GM12878 (cell line): ENCODE data around the gene ITSN2. TPM values are rescaled to one million over a fixed set of nuclear protein-coding genes. Genes with fewer than 3 reads are reported as not detected.
A peak's percentile ranks its signal among the peaks of the same experiment; 100 is the strongest.

Experiments used
- ATAC-seq: fragments of 200-7000 bp; cut with Tn5 transposase; 3 replicates; pipeline ENCODE4 v1.9.1; 2020; ENCODE audit warnings: mild to moderate bottlenecking, moderate library complexity
- BruUV-seq: library from RNA; stranded (reverse); fragments of 400-500 nt; replicated peaks from 2 replicates; lab custom pipeline; 2021; lab: Mats Ljungman, UMichigan
- CTCF ChIA-PET: fragments of 300-600 bp; sonication (Branson Sonifier 250); formaldehyde crosslinking; extraction: SDS; loops from one replicate; lab custom pipeline; 2021; ENCODE audit warnings: inconsistent platforms; lab: Yijun Ruan, JAX
- POLR2A ChIA-PET: fragments of 350-600 bp; formaldehyde crosslinking; extraction: SDS; loops from one replicate; lab custom pipeline; 2021; ENCODE audit warnings: inconsistent platforms; lab: Charles Lee
- RAD21 ChIA-PET: fragments of 300-600 bp; sonication (Branson Sonifier 250); formaldehyde crosslinking; loops from one replicate; lab custom pipeline; 2023; ENCODE audit warnings: antibody characterized with exemption; ENCODE audit not compliant: unreplicated experiment; lab: Charles Lee
- SMC1A ChIA-PET: fragments of 300-600 bp; sonication (Branson Sonifier 250); formaldehyde crosslinking; loops from one replicate; lab custom pipeline; 2023; ENCODE audit not compliant: unreplicated experiment, uncharacterized antibody; lab: Charles Lee
- DNase-seq: peaks from one replicate; pipeline ENCODE4 v3.0.0-alpha.2; 2011; ENCODE audit warnings: low read depth, low spot score
- FAIRE-seq: peaks from 3 replicates; lab custom pipeline; 2011; peaks lifted over from hg19 to GRCh38; lab: Jason Lieb, UNC
- H2AFZ ChIP-seq: 2 replicates; pipeline ENCODE4 v1.6.0; 2011; ENCODE audit warnings: low read depth, low read length, control low read depth; ENCODE audit not compliant: control insufficient read depth
- H3K27ac ChIP-seq: 2 replicates; pipeline ENCODE4 v1.5.1; 2011; ENCODE audit warnings: control low read depth; ENCODE audit not compliant: control insufficient read depth, insufficient read depth
- H3K27me3 ChIP-seq, 2 experiments: replicated peaks in 1 of 2; 2 replicates each; pipeline versions ENCODE4 v1.6.0 to v1.6.1; 2011; ENCODE audit warnings: low read length in 1 of 2; ENCODE audit not compliant: control insufficient read depth in 2 of 2, insufficient read depth in 2 of 2
- H3K36me3 ChIP-seq, 2 experiments: 2 replicates each; pipeline ENCODE4 v1.5.1; 2011; ENCODE audit warnings: low read length in 1 of 2; ENCODE audit not compliant: control insufficient read depth in 2 of 2, insufficient read depth in 2 of 2
- H3K4me1 ChIP-seq: 2 replicates; pipeline ENCODE4 v1.6.1; 2011; ENCODE audit warnings: mild to moderate bottlenecking, low read length, moderate library complexity, mixed read lengths; ENCODE audit not compliant: control insufficient read depth, insufficient read depth
- H3K4me2 ChIP-seq: 2 replicates; pipeline ENCODE4 v1.6.0; 2011; ENCODE audit warnings: control low read depth; ENCODE audit not compliant: control insufficient read depth, insufficient read depth
- H3K4me3 ChIP-seq: fragments of 200-600 bp; sonication (generic); 2 replicates; pipeline ENCODE4 v1.5.1; 2016
- H3K79me2 ChIP-seq: 2 replicates; pipeline ENCODE4 v1.6.0; 2011; ENCODE audit warnings: low read length; ENCODE audit not compliant: control insufficient read depth, insufficient read depth
- H3K9ac ChIP-seq: 2 replicates; pipeline ENCODE4 v1.8.0; 2011; ENCODE audit warnings: low read length, control low read depth, mixed read lengths; ENCODE audit not compliant: control insufficient read depth, insufficient read depth
- H3K9me3 ChIP-seq: replicated peaks from 3 replicates; pipeline ENCODE4 v1.5.1; 2011; ENCODE audit warnings: mild to moderate bottlenecking, low read length; ENCODE audit not compliant: control insufficient read depth, insufficient read depth
- H4K20me1 ChIP-seq: 2 replicates; pipeline ENCODE4 v1.6.0; 2011; ENCODE audit not compliant: control insufficient read depth, insufficient read depth
- BMI1 ChIP-seq: fragments of 450-650 bp; IDR thresholded peaks from 2 replicates; pipeline ENCODE4 v1.6.1; 2016; ENCODE audit warnings: mild to moderate bottlenecking, moderate library complexity, borderline replicate concordance
- CEBPB ChIP-seq, 2 experiments: fragments of 150-350 bp in 1 of 2; IDR thresholded peaks; 2 replicates each; pipeline ENCODE4 v1.6.1; 2012 to 2014; ENCODE audit warnings: low read depth in 2 of 2, low read length in 2 of 2, borderline replicate concordance in 1 of 2, inconsistent platforms in 1 of 2
- CREM ChIP-seq: IDR thresholded peaks from 2 replicates; pipeline ENCODE4 v1.6.1; 2014; ENCODE audit warnings: antibody characterized with exemption, low read depth
- ESRRA ChIP-seq: IDR thresholded peaks from 2 replicates; pipeline ENCODE4 v1.6.1; 2012; ENCODE audit warnings: mild to moderate bottlenecking, low read length, improper control_type of control experiment
- EZH2 ChIP-seq: IDR thresholded peaks from 2 replicates; pipeline ENCODE4 v1.6.1; 2012; ENCODE audit warnings: low read depth, mild to moderate bottlenecking, control low read depth, inconsistent platforms, low read length, borderline replicate concordance; ENCODE audit not compliant: control insufficient read depth
- HDAC2 ChIP-seq: fragments of 200-600 bp; sonication (generic); IDR thresholded peaks from 2 replicates; pipeline ENCODE4 v1.6.1; 2017
- IRF4 ChIP-seq: IDR thresholded peaks from 2 replicates; pipeline ENCODE4 v1.6.1; 2011; ENCODE audit warnings: low read depth, low read length
- KLF5 ChIP-seq: fragments of 450-650 bp; IDR thresholded peaks from 2 replicates; pipeline ENCODE4 v1.6.1; 2014; ENCODE audit warnings: mild to moderate bottlenecking; ENCODE audit not compliant: partially characterized antibody
- MEF2B ChIP-seq: fragments of 450-650 bp; IDR thresholded peaks from 2 replicates; pipeline ENCODE4 v1.6.1; 2018; ENCODE audit warnings: mild to moderate bottlenecking, moderate library complexity; ENCODE audit not compliant: partially characterized antibody, poor library complexity, severe bottlenecking
- NFIC ChIP-seq: IDR thresholded peaks from 2 replicates; pipeline ENCODE4 v1.6.1; 2012; ENCODE audit warnings: low read depth, mild to moderate bottlenecking, inconsistent platforms, low read length, moderate library complexity
- REST ChIP-seq: IDR thresholded peaks from 2 replicates; pipeline ENCODE4 v1.6.1; 2012; ENCODE audit warnings: mild to moderate bottlenecking, low read depth, low read length
- SMAD5 ChIP-seq: IDR thresholded peaks from 2 replicates; pipeline ENCODE4 v1.6.1; 2016; ENCODE audit warnings: antibody characterized with exemption, low read depth
- SP1 ChIP-seq: IDR thresholded peaks from one replicate; pipeline ENCODE4 v1.6.1; 2011; ENCODE audit warnings: low read depth, low read length
- TAF1 ChIP-seq: IDR thresholded peaks from 2 replicates; pipeline ENCODE4 v1.6.1; 2011; ENCODE audit warnings: mild to moderate bottlenecking, low read depth, low read length, borderline replicate concordance
- YBX1 ChIP-seq: fragments of 450-650 bp; IDR thresholded peaks from 2 replicates; pipeline ENCODE4 v1.6.1; 2016; ENCODE audit warnings: antibody characterized with exemption
- ZBTB11 ChIP-seq: fragments of 450-650 bp; formaldehyde crosslinking; IDR thresholded peaks from 2 replicates; pipeline ENCODE4 v1.5.0; 2022; ENCODE audit warnings: mild to moderate bottlenecking, missing genetic modification characterization
- ZZZ3 ChIP-seq: IDR thresholded peaks from 2 replicates; pipeline ENCODE4 v1.6.1; 2011; ENCODE audit warnings: low read depth; ENCODE audit not compliant: control insufficient read depth, insufficient read length
- in situ Hi-C: fragments of 300-500 bp; cut with MboI; formaldehyde crosslinking; loops from 9 replicates; pipeline ENCODE4 v1.14.3; 2018; ENCODE audit warnings: mixed read lengths
- intact Hi-C: fragments of 100-400 bp; cut with micrococcal nuclease; formaldehyde crosslinking; loops from one replicate; pipeline ENCODE4 v1.14.2; 2022; ENCODE audit not compliant: unreplicated experiment
- polyA plus RNA-seq, 11 experiments: library from polyadenylated mRNA; depleted of rRNA in 4 of 11; unstranded in 6 of 11; stranded (reverse) in 5 of 11; fragments of >200 nt; fragmentation: Nextera tagmentation in 4 of 11; fragmentation: Illumina TruSeq in 1 of 11; extraction: Ambion mirVana in 4 of 11; extraction: Trizol in 1 of 11; gene quantifications; 1 replicate in 1 of 11; 2 replicates in 10 of 11; pipeline versions ENCODE4 v1.2.1 to v1.2.3, GENCODE V29; 2011 to 2016; ENCODE audit warnings: inconsistent platforms in 2 of 11, missing spikeins in 2 of 11, low read depth in 1 of 11
- total RNA-seq, 4 experiments: library from RNA; depleted of rRNA in 3 of 4; stranded (reverse); fragments of >200 nt in 3 of 4; fragmentation: Illumina TruSeq in 1 of 4; extraction: Trizol in 1 of 4; gene quantifications; 2 replicates each; pipeline versions ENCODE4 v1.2.1 to v1.2.3, GENCODE V29; 2013 to 2021

ITSN2 gene
- total and polyA plus RNA-seq, 10 of the 15 experiments (the other 5 are each of a cell fraction or from before 2014, with no cell fraction given): 20.5 to 80.0 (median 54.7) TPM

GRCh38 chr2:24353364-24353763 lies 7.0 kb downstream of the ITSN2 start (continued):
- TF ChIP-seq REST: no peak
- no peak for TF ChIP-seq EZH2
- no peak for TF ChIP-seq IRF4
- TF ChIP-seq CEBPB (IDR thresholded peaks at IDR 0.05; ENCODE audit: borderline replicate concordance in 1 of 2, low read depth in 2 of 2, low read length in 2 of 2): no peak
- TF ChIP-seq ZZZ3: no peak
- no peak for TF ChIP-seq SP1

GRCh38 chr2:24352664-24353063 lies 7.7 kb downstream of the ITSN2 start:
- Histone ChIP-seq H3K27ac (peak overlapping the region; percentile 20; the same call in 1 of the 2 replicates), H3K27me3 (no peaks in the 10 kb centered on the region), H3K4me3 (no peak overlapping the region; the same call in 1 of the 2 replicates), H3K4me2 (peak overlapping the region; percentile 47; the same call in 1 of the 2 replicates), H4K20me1 (no peaks in the 10 kb centered on the region), H3K36me3 (no peaks in the 10 kb centered on the region), H3K9me3 (no peaks in the 10 kb centered on the region), H3K4me1 (peaks cover 29% of the 10 kb centered on the region), H3K9ac (no peak overlapping the region), H3K79me2 (peaks cover 97% of the 10 kb centered on the region), H2AFZ (no peak overlapping the region)
- in situ Hi-C loops (loop anchor here (25.0 kb wide), 1 partner anchor 965 kb away; the partner anchor contains the start of gene KLHL29), intact Hi-C loops (no loop called here)
- POLR2A ChIA-PET: interaction anchor here (0.5 to 1.2 kb wide), 2 partner anchors 8 to 164 kb away, joined by 5 read pairs; partner anchors contain the start of gene ITSN2
- DNase-seq: no peak
- RAD21 ChIA-PET: interaction anchor here (0.8 to 2.4 kb wide), 4 partner anchors 12 to 37 kb away, joined by 3 to 10 read pairs (median 4); no protein-coding TSS in a partner anchor
- SMC1A ChIA-PET: interaction anchor here (0.8 to 3.1 kb wide), 4 partner anchors 10 to 23 kb away, joined by 4 to 16 read pairs (median 6); no protein-coding TSS in a partner anchor
- ATAC-seq: no peak
- no peak for FAIRE-seq
- no TSS peak for BruUV-seq
- CTCF ChIA-PET: interaction anchor here (1.2 to 5.2 kb wide), 2 partner anchors 11 kb away, joined by 4 to 44 read pairs; no protein-coding TSS in a partner anchor
- TF ChIP-seq ESRRA (no peak), SMAD5 (no peak), MEF2B (peak; percentile 84), CREM (0 out of 2 replicates have a peak, but pooled peaks have one; percentile 34), ZBTB11 (no peak), BMI1 (no peak), KLF5 (no peak), HDAC2 (no peak), NFIC (peak; percentile 66), TAF1 (no peak), YBX1 (no peak)
